SK-N-SH (cell line): ENCODE results near the gene SELENOI. TPM values are rescaled to one million over a fixed set of nuclear protein-coding genes. Genes with fewer than 3 reads are reported as not detected.

ENCODE experiments used
- CTCF ChIA-PET: fragments of 300-600, 350-600 bp; formaldehyde crosslinking; extraction: SDS; loops from one replicate; lab custom pipeline; 2021; lab: Yijun Ruan, JAX
- POLR2A ChIA-PET: fragments of 350-600 bp; sonication (Branson Sonifier 250); formaldehyde crosslinking; extraction: SDS; loops from one replicate; lab custom pipeline; 2020; ENCODE audit warnings: antibody characterized with exemption, inconsistent platforms; lab: Yijun Ruan, JAX
- DNase-seq: peaks from one replicate; pipeline ENCODE4 v3.0.0; 2012
- H2AFZ ChIP-seq: fragments of 200-600 bp; sonication (generic); 2 replicates; pipeline ENCODE4 v1.8.1; 2016; ENCODE audit warnings: antibody characterized with exemption, mild to moderate bottlenecking, low read depth
- H3F3A ChIP-seq: fragments of 200-600 bp; sonication (generic); replicated peaks from 2 replicates; pipeline ENCODE3; 2016; ENCODE audit warnings: antibody characterized with exemption, mild to moderate bottlenecking; ENCODE audit not compliant: insufficient read depth
- H3K27ac ChIP-seq, 2 experiments: fragments of 200-500 bp in 1 of 2; fragments of 200-600 bp in 1 of 2; sonication (Bioruptor generic) in 1 of 2; sonication (generic), shearing (Covaris generic) in 1 of 2; 2 replicates each; pipeline versions ENCODE4 v1.5.1 to v1.6.1; 2014 to 2016; ENCODE audit warnings: low read depth in 2 of 2, inconsistent platforms in 1 of 2, low read length in 1 of 2, mild to moderate bottlenecking in 1 of 2, mixed read lengths in 1 of 2
- H3K27me3 ChIP-seq: fragments of 200-600 bp; sonication (generic), shearing (Covaris generic); 2 replicates; pipeline ENCODE4 v1.6.1; 2016; ENCODE audit warnings: mixed run types; ENCODE audit not compliant: insufficient read depth
- H3K36me3 ChIP-seq, 2 experiments: fragments of 200-500 bp in 1 of 2; fragments of 200-600 bp in 1 of 2; sonication (Bioruptor generic) in 1 of 2; sonication (generic) in 1 of 2; replicated peaks in 1 of 2; 2 replicates each; pipeline versions ENCODE3 to v1.5.1; 2014 to 2016; ENCODE audit warnings: low read length in 1 of 2, mild to moderate bottlenecking in 1 of 2; ENCODE audit not compliant: insufficient read depth in 2 of 2, control insufficient read depth in 1 of 2
- H3K4me1 ChIP-seq, 2 experiments: fragments of 200-500 bp in 1 of 2; fragments of 200-600 bp in 1 of 2; sonication (Bioruptor generic) in 1 of 2; sonication (generic), shearing (Covaris generic) in 1 of 2; 2 replicates each; pipeline versions ENCODE4 v1.5.1 to v1.6.1; 2014 to 2016; ENCODE audit warnings: low read depth in 1 of 2, low read length in 1 of 2, mixed run types in 1 of 2; ENCODE audit not compliant: insufficient read depth in 2 of 2, control insufficient read depth in 1 of 2
- H3K4me2 ChIP-seq: fragments of 200-600 bp; sonication (generic), shearing (Covaris generic); 2 replicates; pipeline ENCODE4 v1.6.1; 2017; ENCODE audit warnings: mixed run types
- H3K4me3 ChIP-seq, 2 experiments: fragments of 200-500 bp in 1 of 2; fragments of 200-600 bp in 1 of 2; sonication (Bioruptor generic) in 1 of 2; sonication (generic), shearing (Covaris generic) in 1 of 2; 2 replicates each; pipeline versions ENCODE4 v1.5.1 to v1.8.1; 2014 to 2016; ENCODE audit warnings: low read depth in 2 of 2, inconsistent platforms in 1 of 2, low read length in 1 of 2, mild to moderate bottlenecking in 1 of 2, mixed read lengths in 1 of 2, moderate library complexity in 1 of 2
- H3K79me2 ChIP-seq: fragments of 200-600 bp; sonication (generic); 2 replicates; pipeline ENCODE4 v1.8.1; 2017; ENCODE audit warnings: mild to moderate bottlenecking; ENCODE audit not compliant: insufficient read depth
- H3K9ac ChIP-seq: fragments of 200-600 bp; sonication (generic); 2 replicates; pipeline ENCODE4 v1.6.1; 2017; ENCODE audit warnings: mixed run types
- H3K9me2 ChIP-seq: fragments of 200-600 bp; sonication (generic); 2 replicates; pipeline ENCODE4 v1.6.1; 2017; ENCODE audit warnings: mixed run types
- H3K9me3 ChIP-seq: fragments of 200-600 bp; sonication (generic); 2 replicates; pipeline ENCODE4 v1.6.1; 2017; ENCODE audit warnings: mixed run types, mild to moderate bottlenecking, moderate library complexity
- H4K20me1 ChIP-seq: fragments of 200-600 bp; sonication (generic); 2 replicates; pipeline ENCODE4 v1.6.1; 2017; ENCODE audit warnings: mild to moderate bottlenecking, mixed run types; ENCODE audit not compliant: insufficient read depth
- EP300 ChIP-seq, 2 experiments: IDR thresholded peaks; 2 replicates each; pipeline versions ENCODE4 v1.4.0 to v1.6.1; 2012; ENCODE audit warnings: borderline replicate concordance in 1 of 2, low read depth in 1 of 2, low read length in 1 of 2
- GABPA ChIP-seq: IDR thresholded peaks from 2 replicates; pipeline ENCODE4 v1.4.0; 2012; ENCODE audit warnings: low read depth, mild to moderate bottlenecking
- GATA2 ChIP-seq: sonication (generic); formaldehyde crosslinking; IDR thresholded peaks from 2 replicates; pipeline ENCODE4 v1.5.0; 2020; ENCODE audit warnings: mild to moderate bottlenecking, missing genetic modification reagents
- MEF2A ChIP-seq: IDR thresholded peaks from 2 replicates; pipeline ENCODE4 v1.4.0; 2012; ENCODE audit warnings: low read depth, borderline replicate concordance
- MXI1 ChIP-seq: IDR thresholded peaks from 2 replicates; pipeline ENCODE4 v1.6.1; 2012; ENCODE audit warnings: mild to moderate bottlenecking, low read depth, low read length, improper control_type of control experiment
- NFIC ChIP-seq: IDR thresholded peaks from 2 replicates; pipeline ENCODE4 v1.4.0; 2012; ENCODE audit warnings: borderline replicate concordance
- POLR2AphosphoS5 ChIP-seq: IDR thresholded peaks from 2 replicates; pipeline ENCODE4 v1.6.1; 2012; ENCODE audit warnings: low read depth, low read length
- RAD21 ChIP-seq: IDR thresholded peaks from 2 replicates; pipeline ENCODE4 v1.6.1; 2012; ENCODE audit warnings: mild to moderate bottlenecking, low read length
- RCOR1 ChIP-seq: fragments of 150-350 bp; IDR thresholded peaks from 2 replicates; pipeline ENCODE4 v1.6.1; 2017; ENCODE audit warnings: antibody characterized with exemption, low read length
- RXRA ChIP-seq: IDR thresholded peaks from 2 replicates; pipeline ENCODE4 v1.4.0; 2012; ENCODE audit warnings: low read depth, mild to moderate bottlenecking, borderline replicate concordance
- SIN3A ChIP-seq: IDR thresholded peaks from 2 replicates; pipeline ENCODE4 v1.6.1; 2012; ENCODE audit warnings: low read depth, mild to moderate bottlenecking, low read length, moderate library complexity, borderline replicate concordance
- SMC3 ChIP-seq: IDR thresholded peaks from 2 replicates; pipeline ENCODE4 v1.6.1; 2012; ENCODE audit warnings: low read depth, low read length, improper control_type of control experiment
- TAF1 ChIP-seq: IDR thresholded peaks from 2 replicates; pipeline ENCODE4 v1.6.1; 2012; ENCODE audit warnings: low read depth, mild to moderate bottlenecking, low read length, moderate library complexity, borderline replicate concordance
- WGBS: methylation state at CpG from one replicate; pipeline ENCODE4 v1.1.6; 2017; ENCODE audit warnings: low lambda C conversion rate; 5-methylcytosine and 5-hydroxymethylcytosine counted together
- polyA plus RNA-seq, 3 experiments: library from polyadenylated mRNA; depleted of rRNA; stranded (reverse); fragments of >200 nt; gene quantifications; 2 replicates each; pipeline ENCODE4 v1.2.3, GENCODE V29; 2012
- TF ChIP-seq, protein P1 (sequence below): IDR thresholded peaks from 2 replicates; pipeline ENCODE4 v1.4.0; 2012; ENCODE audit warnings: low read depth, borderline replicate concordance
- TF ChIP-seq, protein P2 (sequence below): fragments of 150-350 bp; IDR thresholded peaks from 2 replicates; pipeline ENCODE4 v1.6.1; 2016; ENCODE audit warnings: mild to moderate bottlenecking, low read depth, low read length
- TF ChIP-seq, protein P3 (sequence below): fragments of 200-600 bp; sonication (generic); IDR thresholded peaks from 2 replicates; pipeline ENCODE4 v1.6.1; 2017; ENCODE audit warnings: antibody characterized with exemption, mild to moderate bottlenecking, moderate library complexity
- TF ChIP-seq, protein P4 (sequence below): IDR thresholded peaks from 2 replicates; pipeline ENCODE4 v1.4.0; 2012; ENCODE audit warnings: low read depth
- TF ChIP-seq, protein P5 (sequence below): IDR thresholded peaks from 2 replicates; pipeline ENCODE4 v1.6.1; 2012; ENCODE audit warnings: mild to moderate bottlenecking, low read depth, low read length, moderate library complexity
- TF ChIP-seq, protein P6 (sequence below): IDR thresholded peaks from 2 replicates; pipeline ENCODE4 v1.4.0; 2012; ENCODE audit warnings: low read depth, borderline replicate concordance

SELENOI gene
- polyA plus RNA-seq, 1 of the 3 experiments (the other 2 are of a cell fraction): 4.4 TPM

DNA sequence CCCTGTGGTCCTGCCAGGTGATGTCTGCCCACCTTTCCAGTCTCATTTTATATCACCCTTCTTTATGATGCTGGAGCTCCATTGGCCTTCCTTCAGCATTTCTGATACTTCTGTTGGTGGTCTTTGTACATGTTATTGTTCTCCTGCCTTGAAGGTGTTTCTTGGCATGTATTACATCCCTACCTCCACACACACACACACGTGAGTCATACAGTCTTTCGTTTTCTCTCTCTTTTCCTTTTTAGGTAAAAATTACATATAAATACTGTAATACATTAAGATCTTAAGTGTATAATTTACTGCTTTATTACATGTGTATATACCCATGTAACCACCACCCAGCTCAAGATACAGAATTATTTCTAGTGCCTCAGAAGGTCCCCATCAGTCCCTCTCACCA lies 10.8 kb downstream of the SELENOI start:
- Histone ChIP-seq H3K9me3 (no peaks in the 10 kb centered on the region), H3K4me1 (peaks cover 0 to 16% of the 10 kb centered on the region in 2 experiments; a peak in 2 of 4 replicates), H3K4me2 (no peak overlapping the region), H2AFZ (no peak overlapping the region), H3K4me3 (no peak overlapping the region), H3K27ac (no peak overlapping the region), H3K36me3 (no peaks in the 10 kb centered on the region), H3K27me3 (no peaks in the 10 kb centered on the region), H4K20me1 (peaks cover 31% of the 10 kb centered on the region), H3F3A (peaks cover 6% of the 10 kb centered on the region), H3K9ac (no peak overlapping the region), H3K9me2 (no peaks in the 10 kb centered on the region), H3K79me2 (peaks cover 93% of the 10 kb centered on the region)
- POLR2A ChIA-PET: no interaction called here
- WGBS: 80% methylated on average over 2 of the region's 2 CpGs
- TF ChIP-seq EP300 (IDR thresholded peaks at IDR 0.05; ENCODE audit: borderline replicate concordance in 1 of 2, low read depth in 1 of 2, low read length in 1 of 2) (no peak), RAD21 (no peak), GABPA (no peak), MEF2A (no peak), SIN3A (no peak), GATA2 (CRISPR knock-in tag) (no peak), SMC3 (no peak), NFIC (no peak), RXRA (no peak), POLR2AphosphoS5 (no peak), RCOR1 (no peak), TAF1 (no peak), MXI1 (no peak)
- TF ChIP-seq, protein P1, sequence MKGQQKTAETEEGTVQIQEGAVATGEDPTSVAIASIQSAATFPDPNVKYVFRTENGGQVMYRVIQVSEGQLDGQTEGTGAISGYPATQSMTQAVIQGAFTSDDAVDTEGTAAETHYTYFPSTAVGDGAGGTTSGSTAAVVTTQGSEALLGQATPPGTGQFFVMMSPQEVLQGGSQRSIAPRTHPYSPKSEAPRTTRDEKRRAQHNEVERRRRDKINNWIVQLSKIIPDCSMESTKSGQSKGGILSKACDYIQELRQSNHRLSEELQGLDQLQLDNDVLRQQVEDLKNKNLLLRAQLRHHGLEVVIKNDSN: no peak
- TF ChIP-seq, protein P2, sequence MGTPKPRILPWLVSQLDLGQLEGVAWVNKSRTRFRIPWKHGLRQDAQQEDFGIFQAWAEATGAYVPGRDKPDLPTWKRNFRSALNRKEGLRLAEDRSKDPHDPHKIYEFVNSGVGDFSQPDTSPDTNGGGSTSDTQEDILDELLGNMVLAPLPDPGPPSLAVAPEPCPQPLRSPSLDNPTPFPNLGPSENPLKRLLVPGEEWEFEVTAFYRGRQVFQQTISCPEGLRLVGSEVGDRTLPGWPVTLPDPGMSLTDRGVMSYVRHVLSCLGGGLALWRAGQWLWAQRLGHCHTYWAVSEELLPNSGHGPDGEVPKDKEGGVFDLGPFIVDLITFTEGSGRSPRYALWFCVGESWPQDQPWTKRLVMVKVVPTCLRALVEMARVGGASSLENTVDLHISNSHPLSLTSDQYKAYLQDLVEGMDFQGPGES: no peak
- TF ChIP-seq, protein P3, sequence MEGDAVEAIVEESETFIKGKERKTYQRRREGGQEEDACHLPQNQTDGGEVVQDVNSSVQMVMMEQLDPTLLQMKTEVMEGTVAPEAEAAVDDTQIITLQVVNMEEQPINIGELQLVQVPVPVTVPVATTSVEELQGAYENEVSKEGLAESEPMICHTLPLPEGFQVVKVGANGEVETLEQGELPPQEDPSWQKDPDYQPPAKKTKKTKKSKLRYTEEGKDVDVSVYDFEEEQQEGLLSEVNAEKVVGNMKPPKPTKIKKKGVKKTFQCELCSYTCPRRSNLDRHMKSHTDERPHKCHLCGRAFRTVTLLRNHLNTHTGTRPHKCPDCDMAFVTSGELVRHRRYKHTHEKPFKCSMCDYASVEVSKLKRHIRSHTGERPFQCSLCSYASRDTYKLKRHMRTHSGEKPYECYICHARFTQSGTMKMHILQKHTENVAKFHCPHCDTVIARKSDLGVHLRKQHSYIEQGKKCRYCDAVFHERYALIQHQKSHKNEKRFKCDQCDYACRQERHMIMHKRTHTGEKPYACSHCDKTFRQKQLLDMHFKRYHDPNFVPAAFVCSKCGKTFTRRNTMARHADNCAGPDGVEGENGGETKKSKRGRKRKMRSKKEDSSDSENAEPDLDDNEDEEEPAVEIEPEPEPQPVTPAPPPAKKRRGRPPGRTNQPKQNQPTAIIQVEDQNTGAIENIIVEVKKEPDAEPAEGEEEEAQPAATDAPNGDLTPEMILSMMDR: no peak
- TF ChIP-seq, protein P4, sequence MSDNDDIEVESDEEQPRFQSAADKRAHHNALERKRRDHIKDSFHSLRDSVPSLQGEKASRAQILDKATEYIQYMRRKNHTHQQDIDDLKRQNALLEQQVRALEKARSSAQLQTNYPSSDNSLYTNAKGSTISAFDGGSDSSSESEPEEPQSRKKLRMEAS: no peak
- TF ChIP-seq, protein P5, sequence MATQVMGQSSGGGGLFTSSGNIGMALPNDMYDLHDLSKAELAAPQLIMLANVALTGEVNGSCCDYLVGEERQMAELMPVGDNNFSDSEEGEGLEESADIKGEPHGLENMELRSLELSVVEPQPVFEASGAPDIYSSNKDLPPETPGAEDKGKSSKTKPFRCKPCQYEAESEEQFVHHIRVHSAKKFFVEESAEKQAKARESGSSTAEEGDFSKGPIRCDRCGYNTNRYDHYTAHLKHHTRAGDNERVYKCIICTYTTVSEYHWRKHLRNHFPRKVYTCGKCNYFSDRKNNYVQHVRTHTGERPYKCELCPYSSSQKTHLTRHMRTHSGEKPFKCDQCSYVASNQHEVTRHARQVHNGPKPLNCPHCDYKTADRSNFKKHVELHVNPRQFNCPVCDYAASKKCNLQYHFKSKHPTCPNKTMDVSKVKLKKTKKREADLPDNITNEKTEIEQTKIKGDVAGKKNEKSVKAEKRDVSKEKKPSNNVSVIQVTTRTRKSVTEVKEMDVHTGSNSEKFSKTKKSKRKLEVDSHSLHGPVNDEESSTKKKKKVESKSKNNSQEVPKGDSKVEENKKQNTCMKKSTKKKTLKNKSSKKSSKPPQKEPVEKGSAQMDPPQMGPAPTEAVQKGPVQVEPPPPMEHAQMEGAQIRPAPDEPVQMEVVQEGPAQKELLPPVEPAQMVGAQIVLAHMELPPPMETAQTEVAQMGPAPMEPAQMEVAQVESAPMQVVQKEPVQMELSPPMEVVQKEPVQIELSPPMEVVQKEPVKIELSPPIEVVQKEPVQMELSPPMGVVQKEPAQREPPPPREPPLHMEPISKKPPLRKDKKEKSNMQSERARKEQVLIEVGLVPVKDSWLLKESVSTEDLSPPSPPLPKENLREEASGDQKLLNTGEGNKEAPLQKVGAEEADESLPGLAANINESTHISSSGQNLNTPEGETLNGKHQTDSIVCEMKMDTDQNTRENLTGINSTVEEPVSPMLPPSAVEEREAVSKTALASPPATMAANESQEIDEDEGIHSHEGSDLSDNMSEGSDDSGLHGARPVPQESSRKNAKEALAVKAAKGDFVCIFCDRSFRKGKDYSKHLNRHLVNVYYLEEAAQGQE: no peak
- TF ChIP-seq, protein P6, sequence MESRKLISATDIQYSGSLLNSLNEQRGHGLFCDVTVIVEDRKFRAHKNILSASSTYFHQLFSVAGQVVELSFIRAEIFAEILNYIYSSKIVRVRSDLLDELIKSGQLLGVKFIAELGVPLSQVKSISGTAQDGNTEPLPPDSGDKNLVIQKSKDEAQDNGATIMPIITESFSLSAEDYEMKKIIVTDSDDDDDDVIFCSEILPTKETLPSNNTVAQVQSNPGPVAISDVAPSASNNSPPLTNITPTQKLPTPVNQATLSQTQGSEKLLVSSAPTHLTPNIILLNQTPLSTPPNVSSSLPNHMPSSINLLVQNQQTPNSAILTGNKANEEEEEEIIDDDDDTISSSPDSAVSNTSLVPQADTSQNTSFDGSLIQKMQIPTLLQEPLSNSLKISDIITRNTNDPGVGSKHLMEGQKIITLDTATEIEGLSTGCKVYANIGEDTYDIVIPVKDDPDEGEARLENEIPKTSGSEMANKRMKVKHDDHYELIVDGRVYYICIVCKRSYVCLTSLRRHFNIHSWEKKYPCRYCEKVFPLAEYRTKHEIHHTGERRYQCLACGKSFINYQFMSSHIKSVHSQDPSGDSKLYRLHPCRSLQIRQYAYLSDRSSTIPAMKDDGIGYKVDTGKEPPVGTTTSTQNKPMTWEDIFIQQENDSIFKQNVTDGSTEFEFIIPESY: no peak
- DNase-seq: no peak
- CTCF ChIA-PET: interaction anchor here (1.0 to 3.6 kb wide), 3 partner anchors 9 to 221 kb away, joined by 3 to 12 read pairs (median 10); partner anchors contain the start of gene ADGRF3
